Measurements from ENCODE around the gene CCDC57. TPM values are rescaled to one million over a fixed set of nuclear protein-coding genes. Genes with fewer than 3 reads are reported as not detected.

Gene CCDC57
- total and polyA plus RNA-seq, 3 experiments from 2014 or later = 39.2 to 77.6 (median 69.8) TPM

DNA sequence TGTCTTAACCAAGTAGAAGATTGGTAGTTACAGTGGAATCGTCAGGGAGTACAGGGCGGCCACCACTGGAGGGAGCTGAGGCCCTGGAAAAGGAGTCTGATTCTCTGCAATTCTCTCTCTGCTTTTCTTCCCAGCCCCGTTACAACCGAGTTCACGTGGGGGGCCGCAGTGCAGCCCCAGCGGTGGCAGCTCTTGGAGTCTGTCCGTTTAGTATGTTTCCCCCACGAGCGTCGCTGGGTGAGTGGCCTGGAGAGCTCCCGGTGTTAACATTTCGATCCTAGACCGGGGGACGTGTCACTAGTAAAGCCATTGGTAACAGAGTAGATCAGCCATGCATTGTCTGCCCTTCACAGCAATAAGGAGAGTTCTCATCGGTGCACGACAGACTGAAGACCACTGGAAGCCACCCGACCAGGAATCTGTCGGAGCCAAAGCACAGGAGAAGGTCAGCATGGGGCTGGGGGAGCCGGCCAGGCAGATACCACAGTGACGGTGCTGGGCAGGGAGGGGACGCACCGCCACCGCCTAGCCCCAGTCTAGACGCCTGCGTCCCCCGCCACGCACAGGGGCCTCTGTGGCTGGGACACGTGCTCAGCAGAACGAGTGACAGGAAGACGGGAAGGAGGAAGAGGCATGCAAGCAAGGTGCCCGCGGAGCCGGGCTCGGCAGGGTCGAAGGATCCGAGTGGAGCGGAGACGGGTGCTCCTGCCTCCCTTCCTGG is 31.9 kb upstream of the CCDC57 start:
- peaks cover 0 to 1% of the 10 kb centered on the region in 2 donors for H3K27me3 Mint-ChIP-seq
- Histone ChIP-seq H3K27ac (ENCODE audit: low read depth, low read length) (no peak overlapping the region), H3K36me3 (ENCODE audit: insufficient read depth, low read length) (peaks cover 69% of the 10 kb centered on the region), H3K27me3 (ENCODE audit: insufficient read depth, low read length, poor library complexity, severe bottlenecking) (no peaks in the 10 kb centered on the region), H3K9me3 (ENCODE audit: low read length) (no peaks in the 10 kb centered on the region), H3K4me1 (ENCODE audit: insufficient read depth, low read length) (peaks cover 25% of the 10 kb centered on the region), H3K4me3 (ENCODE audit: low read length) (no peak overlapping the region)
- peak overlapping the region in 5 of 8 donors; percentile 16 to 78 (median 71) for H3K27ac Mint-ChIP-seq
- H3K4me3 Mint-ChIP-seq = peak overlapping the region in 1 of 7 donors; percentile 14
- peaks cover 20 to 58% (median 26%) of the 10 kb centered on the region in 3 donors for H3K4me1 Mint-ChIP-seq
- peaks cover 0 to 2% (median 0%) of the 10 kb centered on the region in 5 donors for H3K9me3 Mint-ChIP-seq
- peaks cover 8 to 85% (median 11%) of the 10 kb centered on the region in 3 donors for H3K36me3 Mint-ChIP-seq
- POLR2A ChIA-PET = no interaction called here
- CTCF ChIA-PET = interaction anchor here (1.2 to 1.3 kb wide), 2 partner anchors 8 to 44 kb away, joined by 3 to 5 read pairs; no protein-coding TSS in a partner anchor
- DNase-seq = no peak

DNA sequence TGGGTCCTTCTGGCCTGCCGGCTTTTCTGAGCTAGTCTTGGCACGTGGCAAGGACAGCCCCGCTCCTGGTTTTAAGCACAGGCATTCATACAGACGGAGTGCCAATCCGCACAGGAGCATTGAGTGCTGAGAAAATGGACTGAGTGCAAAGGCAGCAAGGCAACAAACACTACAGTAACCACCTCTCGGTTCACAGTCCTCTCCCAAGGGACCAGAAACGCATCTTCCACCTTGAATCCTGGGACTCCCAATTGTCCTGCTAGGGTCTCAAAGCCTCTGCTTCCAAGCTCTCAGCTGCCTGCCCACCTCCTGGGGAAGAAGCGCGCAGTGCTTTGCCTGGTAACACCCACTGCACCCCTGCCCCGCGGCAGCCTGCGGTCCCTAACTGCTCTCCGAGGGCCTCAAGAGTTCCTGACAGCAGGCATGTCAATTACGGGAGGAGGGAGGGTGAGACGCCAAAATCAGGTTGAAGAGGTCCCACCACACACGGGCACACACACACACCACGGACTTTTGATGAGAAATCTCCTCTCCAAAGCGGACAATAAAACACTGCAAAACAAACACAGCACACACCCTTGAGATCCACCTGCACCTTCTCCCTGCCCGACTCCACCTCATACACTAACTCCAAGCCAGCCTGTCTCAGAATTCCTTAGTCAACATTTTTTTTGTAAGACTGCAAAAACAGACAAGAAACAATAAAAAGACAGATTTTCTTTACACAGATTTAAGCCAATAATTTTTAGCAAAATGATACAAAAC is 31.2 kb upstream of the CCDC57 start:
- Histone ChIP-seq H3K4me3 (ENCODE audit: low read length) (no peak overlapping the region), H3K27ac (ENCODE audit: low read depth, low read length) (no peak overlapping the region), H3K9me3 (ENCODE audit: low read length) (no peaks in the 10 kb centered on the region), H3K27me3 (ENCODE audit: insufficient read depth, low read length, poor library complexity, severe bottlenecking) (no peaks in the 10 kb centered on the region), H3K36me3 (ENCODE audit: insufficient read depth, low read length) (peaks cover 62% of the 10 kb centered on the region), H3K4me1 (ENCODE audit: insufficient read depth, low read length) (peaks cover 32% of the 10 kb centered on the region)
- ChIA-PET CTCF (interaction anchor here (0.8 to 1.6 kb wide), 3 partner anchors 12 to 55 kb away, joined by 3 read pairs; no protein-coding TSS in a partner anchor), POLR2A (no interaction called here)
- Mint-ChIP-seq H3K4me3 (peak overlapping the region in 2 of 7 donors; percentile 18 to 21), H3K27me3 (peaks cover 0 to 1% of the 10 kb centered on the region in 2 donors), H3K9me3 (peaks cover 0 to 2% (median 0%) of the 10 kb centered on the region in 5 donors), H3K36me3 (peaks cover 8 to 81% (median 11%) of the 10 kb centered on the region in 3 donors), H3K27ac (peak overlapping the region in 6 of 8 donors; percentile 16 to 78 (median 72)), H3K4me1 (peaks cover 24 to 66% (median 33%) of the 10 kb centered on the region in 3 donors)
- no peak for DNase-seq

DNA sequence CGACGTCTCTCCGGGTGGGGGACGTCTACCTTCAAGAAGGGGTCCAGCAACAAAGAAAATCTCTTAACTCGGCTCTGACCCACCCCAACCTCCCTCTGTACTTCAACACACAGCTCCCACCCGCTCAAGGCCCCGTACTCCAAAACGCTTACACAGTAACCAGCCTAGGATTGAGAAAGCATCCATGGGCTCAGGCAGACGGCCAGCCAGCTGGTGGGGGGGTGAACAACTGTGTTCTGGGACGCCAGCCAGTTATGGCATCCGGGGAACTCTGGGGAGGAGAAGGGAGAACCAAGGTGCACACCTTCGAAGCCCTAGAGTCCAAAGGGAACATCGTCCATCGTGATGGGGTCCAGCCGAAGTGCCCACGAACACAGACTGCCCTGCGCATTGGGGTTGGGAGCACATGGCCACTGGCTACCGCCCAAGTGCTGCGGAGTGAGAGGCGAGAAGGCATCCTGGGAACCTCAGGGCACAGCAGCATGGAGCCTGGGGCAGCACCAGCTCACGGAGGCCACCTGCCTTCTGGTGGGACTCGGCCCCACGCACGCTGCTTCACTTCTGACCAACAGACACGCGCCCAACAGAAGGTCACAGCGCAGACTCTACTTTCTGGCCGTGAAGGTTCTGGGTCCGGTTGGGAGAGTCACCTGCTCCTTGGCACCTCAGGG is 30.5 kb upstream of the CCDC57 start:
- Mint-ChIP-seq H3K9me3 (peaks cover 0 to 2% (median 0%) of the 10 kb centered on the region in 5 donors), H3K36me3 (peaks cover 6 to 76% (median 11%) of the 10 kb centered on the region in 3 donors), H3K27me3 (peaks cover 0 to under 1% of the 10 kb centered on the region in 2 donors), H3K4me1 (peaks cover 30 to 71% (median 36%) of the 10 kb centered on the region in 3 donors), H3K27ac (peak overlapping the region in 3 of 8 donors; percentile 38 to 72 (median 71)), H3K4me3 (peak overlapping the region in 1 of 7 donors; percentile 18)
- Histone ChIP-seq H3K4me1 (ENCODE audit: insufficient read depth, low read length) (peaks cover 39% of the 10 kb centered on the region), H3K27ac (ENCODE audit: low read depth, low read length) (no peak overlapping the region), H3K27me3 (ENCODE audit: insufficient read depth, low read length, poor library complexity, severe bottlenecking) (no peaks in the 10 kb centered on the region), H3K4me3 (ENCODE audit: low read length) (no peak overlapping the region), H3K36me3 (ENCODE audit: insufficient read depth, low read length) (peaks cover 55% of the 10 kb centered on the region), H3K9me3 (ENCODE audit: low read length) (no peaks in the 10 kb centered on the region)
- ChIA-PET CTCF (interaction anchor here (0.7 to 1.6 kb wide), 3 partner anchors 13 to 55 kb away, joined by 3 read pairs; no protein-coding TSS in a partner anchor), POLR2A (interaction anchor here (1.2 kb wide), 1 partner anchor 31 kb away, joined by 3 read pairs; the partner anchor contains the start of gene CSNK1D)
- DNase-seq = peak in 1 of 5 donors; percentile 40

DNA sequence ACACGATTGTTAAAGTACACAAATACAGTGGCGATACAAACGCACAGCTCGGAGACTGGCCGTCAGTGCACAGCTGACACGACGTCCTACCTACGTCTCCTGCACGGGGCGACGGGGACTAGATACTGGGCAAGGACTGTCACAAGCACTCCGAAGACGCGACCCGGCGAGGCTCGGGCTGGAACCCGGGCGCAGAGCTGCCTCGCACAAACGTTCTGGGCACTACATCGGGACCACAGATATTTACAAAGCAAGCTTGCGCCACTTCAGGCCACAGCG is 30.0 kb upstream of the CCDC57 start:
- Histone ChIP-seq H3K9me3 (ENCODE audit: low read length) (no peaks in the 10 kb centered on the region), H3K4me1 (ENCODE audit: insufficient read depth, low read length) (peaks cover 41% of the 10 kb centered on the region), H3K36me3 (ENCODE audit: insufficient read depth, low read length) (peaks cover 50% of the 10 kb centered on the region), H3K4me3 (ENCODE audit: low read length) (no peak overlapping the region), H3K27me3 (ENCODE audit: insufficient read depth, low read length, poor library complexity, severe bottlenecking) (no peaks in the 10 kb centered on the region), H3K27ac (ENCODE audit: low read depth, low read length) (peak overlapping the region; percentile 70)
- ChIA-PET CTCF (interaction anchor here (0.7 to 1.6 kb wide), 2 partner anchors 41 to 56 kb away, joined by 3 read pairs; no protein-coding TSS in a partner anchor), POLR2A (interaction anchor here (1.2 kb wide), 1 partner anchor 31 kb away, joined by 3 read pairs; the partner anchor contains the start of gene CSNK1D)
- H3K4me1 Mint-ChIP-seq = peaks cover 30 to 71% (median 32%) of the 10 kb centered on the region in 3 donors
- peaks cover 0 to 2% (median 0%) of the 10 kb centered on the region in 5 donors for H3K9me3 Mint-ChIP-seq
- peak overlapping the region in 5 of 8 donors; percentile 14 to 71 (median 26) for H3K27ac Mint-ChIP-seq
- H3K36me3 Mint-ChIP-seq = peaks cover 3 to 71% (median 8%) of the 10 kb centered on the region in 3 donors
- no peak overlapping the region for H3K4me3 Mint-ChIP-seq
- no peak for DNase-seq
- H3K27me3 Mint-ChIP-seq = no peaks in the 10 kb centered on the region

DNA sequence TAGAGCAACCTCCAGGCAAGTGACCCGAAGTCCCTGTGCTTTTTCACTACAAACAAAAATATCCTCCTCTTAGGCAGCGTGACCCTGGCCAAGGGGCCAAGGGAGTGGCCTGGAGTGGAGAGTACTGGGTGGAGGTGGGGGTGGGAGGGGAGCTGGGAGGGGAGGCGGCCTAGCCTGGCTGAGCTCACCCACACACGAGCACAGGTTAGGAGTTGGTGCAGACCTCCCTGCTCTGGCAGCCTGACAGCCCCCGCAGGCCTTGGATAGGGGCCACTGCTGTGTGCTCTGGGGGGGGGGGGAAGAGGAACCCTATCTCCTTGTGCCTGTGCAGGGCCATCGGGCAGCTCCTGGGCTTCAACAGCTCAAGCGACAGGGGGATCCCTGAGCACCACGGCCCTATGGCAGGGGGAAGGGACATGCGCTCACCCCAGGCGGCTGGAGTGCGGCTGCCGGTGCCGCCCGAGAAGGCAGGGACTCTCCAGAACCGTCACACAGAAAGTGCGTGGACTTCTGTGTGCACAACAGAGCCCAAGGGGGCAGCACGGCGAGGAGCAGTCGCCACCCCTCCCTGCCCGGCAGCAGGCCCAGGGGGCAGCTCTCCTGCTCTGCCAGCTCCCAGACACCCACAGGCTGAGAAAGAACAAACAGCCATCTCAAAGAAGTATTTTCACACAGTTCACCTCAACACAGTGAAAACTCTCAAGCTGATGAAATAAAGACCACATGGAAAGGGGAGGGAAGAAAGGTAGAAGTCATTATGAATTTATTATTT is 29.5 kb upstream of the CCDC57 start:
- peaks cover 45% of the 10 kb centered on the region for H3K36me3 ChIP-seq (ENCODE audit: insufficient read depth, low read length)
- CTCF ChIA-PET = interaction anchor here (1.1 to 1.6 kb wide), 2 partner anchors 56 to 75 kb away, joined by 3 to 4 read pairs; partner anchors contain the start of gene CD7
- no peaks in the 10 kb centered on the region for H3K9me3 ChIP-seq (ENCODE audit: low read length)
- Mint-ChIP-seq H3K27ac (peak overlapping the region in 7 of 8 donors; percentile 14 to 71 (median 55)), H3K36me3 (peaks cover 3 to 69% (median 8%) of the 10 kb centered on the region in 3 donors), H3K9me3 (peaks cover 0 to 4% (median 0%) of the 10 kb centered on the region in 5 donors), H3K27me3 (no peaks in the 10 kb centered on the region), H3K4me3 (peak overlapping the region in 1 of 7 donors; percentile 65), H3K4me1 (peaks cover 29 to 72% (median 32%) of the 10 kb centered on the region in 3 donors)
- no peaks in the 10 kb centered on the region for H3K27me3 ChIP-seq (ENCODE audit: insufficient read depth, low read length, poor library complexity, severe bottlenecking)
- H3K4me3 ChIP-seq (ENCODE audit: low read length) = no peak overlapping the region
- POLR2A ChIA-PET = interaction anchor here (1.2 kb wide), 1 partner anchor 32 kb away, joined by 3 read pairs; the partner anchor contains the start of gene CSNK1D
- H3K4me1 ChIP-seq (ENCODE audit: insufficient read depth, low read length) = peaks cover 38% of the 10 kb centered on the region
- DNase-seq = no peak
- H3K27ac ChIP-seq (ENCODE audit: low read depth, low read length) = peak overlapping the region; percentile 70

DNA sequence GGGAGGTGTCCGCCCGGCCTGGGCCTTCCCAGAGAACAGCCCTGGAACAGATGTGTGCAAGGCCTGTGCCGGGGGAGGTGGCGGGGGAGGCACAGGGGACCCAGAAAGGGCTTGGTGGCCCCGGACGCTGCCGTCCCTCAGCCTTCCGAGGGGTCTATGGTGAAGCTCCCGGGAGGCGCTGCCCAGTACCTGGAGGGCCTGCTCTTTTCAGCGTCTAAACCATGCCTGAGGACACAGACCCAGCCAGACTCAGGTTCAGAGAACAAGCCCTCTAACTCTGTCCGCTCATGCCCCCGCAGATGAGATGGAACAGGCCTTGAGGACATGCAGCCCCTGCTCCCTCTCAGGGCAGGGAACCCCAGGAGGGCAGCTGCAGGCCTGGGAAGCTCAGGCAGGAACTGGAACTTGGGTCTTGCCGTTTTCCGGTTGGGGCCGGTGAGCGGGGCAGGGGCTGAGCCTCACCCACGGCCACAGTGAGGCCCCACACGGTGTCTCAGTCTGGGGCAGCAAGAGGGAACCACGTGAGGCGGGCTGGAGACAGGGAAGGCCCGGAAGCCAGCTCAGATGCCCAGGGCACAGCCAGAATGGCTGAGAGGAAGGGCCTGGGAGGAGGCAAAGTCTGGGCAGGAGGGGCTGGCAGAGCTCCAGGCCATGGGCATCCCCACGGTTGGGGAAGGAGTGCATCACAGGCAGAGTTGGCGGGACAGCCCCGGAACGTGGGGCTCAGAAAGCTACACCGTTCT is 28.7 kb upstream of the CCDC57 start:
- H3K4me1 ChIP-seq (ENCODE audit: insufficient read depth, low read length) = peaks cover 38% of the 10 kb centered on the region
- peaks cover 3 to 62% (median 8%) of the 10 kb centered on the region in 3 donors for H3K36me3 Mint-ChIP-seq
- peak overlapping the region; percentile 70 for H3K27ac ChIP-seq (ENCODE audit: low read depth, low read length)
- peaks cover 0 to 4% (median 0%) of the 10 kb centered on the region in 5 donors for H3K9me3 Mint-ChIP-seq
- H3K27me3 Mint-ChIP-seq = no peaks in the 10 kb centered on the region
- ChIA-PET CTCF (interaction anchor here (1.1 kb wide), 1 partner anchor 76 kb away, joined by 4 read pairs; the partner anchor contains the start of gene CD7), POLR2A (no interaction called here)
- H3K4me3 ChIP-seq (ENCODE audit: low read length) = no peak overlapping the region
- no peaks in the 10 kb centered on the region for H3K27me3 ChIP-seq (ENCODE audit: insufficient read depth, low read length, poor library complexity, severe bottlenecking)
- H3K4me3 Mint-ChIP-seq = peak overlapping the region in 1 of 7 donors; percentile 4
- H3K4me1 Mint-ChIP-seq = peaks cover 25 to 71% (median 32%) of the 10 kb centered on the region in 3 donors
- H3K9me3 ChIP-seq (ENCODE audit: low read length) = no peaks in the 10 kb centered on the region
- peaks cover 37% of the 10 kb centered on the region for H3K36me3 ChIP-seq (ENCODE audit: insufficient read depth, low read length)
- peak overlapping the region in 5 of 8 donors; percentile 47 to 71 (median 64) for H3K27ac Mint-ChIP-seq
- peak in 1 of 5 donors; percentile 47 for DNase-seq

Data from CD8-positive, alpha-beta memory T cell (primary cell).